Activated naive CD4-positive, alpha-beta T cell treated with anti-CD3 and anti-CD28 coated beads, Interleukin-2, amount 10 ng/mL, durations not matched to agents 7 days and 5 days (primary cell): Measurements from ENCODE around the gene LAMB4.
A peak's percentile ranks its signal among the peaks of the same experiment; 100 is the strongest.

Experiments
- CTCF ChIA-PET: fragments of 350-600 bp; sonication (Branson Sonifier 250); formaldehyde crosslinking; loops from one replicate; lab custom pipeline; 2021; ENCODE audit warnings: antibody characterized with exemption; lab: Charles Lee
- DNase-seq: peaks from one replicate; pipeline ENCODE4 v3.0.0-alpha.2; 2020
- H3K27ac Mint-ChIP-seq: one replicate; pipeline ENCODE4 v1.8.0; 2021; ENCODE audit warnings: mild to moderate bottlenecking, moderate library complexity, mixed read lengths
- H3K27me3 Mint-ChIP-seq: one replicate; pipeline ENCODE4 v1.8.0; 2021; ENCODE audit warnings: mild to moderate bottlenecking, mixed read lengths
- H3K36me3 Mint-ChIP-seq: one replicate; pipeline ENCODE4 v1.8.0; 2021; ENCODE audit warnings: mixed read lengths
- H3K4me1 Mint-ChIP-seq: one replicate; pipeline ENCODE4 v1.8.0; 2021; ENCODE audit warnings: mixed read lengths
- H3K4me3 Mint-ChIP-seq: one replicate; pipeline ENCODE4 v1.8.0; 2021; ENCODE audit warnings: mild to moderate bottlenecking, moderate library complexity, mixed read lengths
- H3K9me3 Mint-ChIP-seq: one replicate; pipeline ENCODE4 v1.8.0; 2021; ENCODE audit warnings: mixed read lengths

Gene LAMB4

DNA sequence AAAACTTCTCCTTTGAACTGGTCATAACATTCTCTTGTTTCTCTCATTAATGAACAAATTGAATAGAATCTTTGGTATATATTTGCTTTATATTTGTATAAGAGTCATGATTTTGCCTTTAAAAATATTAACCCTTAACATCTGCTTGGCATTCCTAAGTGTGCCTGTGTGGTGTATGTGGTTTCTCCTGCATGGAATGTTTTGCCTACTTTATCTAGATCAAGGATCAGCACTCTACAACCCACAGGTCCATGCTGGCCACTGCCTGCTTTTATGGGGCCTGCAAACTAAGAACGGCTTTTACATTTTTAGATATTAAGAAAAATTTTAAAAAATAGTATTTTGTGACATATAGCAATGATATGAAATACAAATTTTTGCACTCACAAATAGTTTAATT, 4.3 kb upstream of the LAMB4 start:
- CTCF ChIA-PET: interaction anchor here (2.9 kb wide), 1 partner anchor 21 kb away, joined by 9 read pairs; no protein-coding TSS in a partner anchor
- H3K27me3 Mint-ChIP-seq: peaks cover 12% of the 10 kb centered on the region
- peaks cover 4% of the 10 kb centered on the region for H3K9me3 Mint-ChIP-seq
- no peak overlapping the region for H3K27ac Mint-ChIP-seq
- H3K4me3 Mint-ChIP-seq: no peak overlapping the region
- DNase-seq: no peak
- no peaks in the 10 kb centered on the region for H3K36me3 Mint-ChIP-seq
- peaks cover 17% of the 10 kb centered on the region for H3K4me1 Mint-ChIP-seq

DNA sequence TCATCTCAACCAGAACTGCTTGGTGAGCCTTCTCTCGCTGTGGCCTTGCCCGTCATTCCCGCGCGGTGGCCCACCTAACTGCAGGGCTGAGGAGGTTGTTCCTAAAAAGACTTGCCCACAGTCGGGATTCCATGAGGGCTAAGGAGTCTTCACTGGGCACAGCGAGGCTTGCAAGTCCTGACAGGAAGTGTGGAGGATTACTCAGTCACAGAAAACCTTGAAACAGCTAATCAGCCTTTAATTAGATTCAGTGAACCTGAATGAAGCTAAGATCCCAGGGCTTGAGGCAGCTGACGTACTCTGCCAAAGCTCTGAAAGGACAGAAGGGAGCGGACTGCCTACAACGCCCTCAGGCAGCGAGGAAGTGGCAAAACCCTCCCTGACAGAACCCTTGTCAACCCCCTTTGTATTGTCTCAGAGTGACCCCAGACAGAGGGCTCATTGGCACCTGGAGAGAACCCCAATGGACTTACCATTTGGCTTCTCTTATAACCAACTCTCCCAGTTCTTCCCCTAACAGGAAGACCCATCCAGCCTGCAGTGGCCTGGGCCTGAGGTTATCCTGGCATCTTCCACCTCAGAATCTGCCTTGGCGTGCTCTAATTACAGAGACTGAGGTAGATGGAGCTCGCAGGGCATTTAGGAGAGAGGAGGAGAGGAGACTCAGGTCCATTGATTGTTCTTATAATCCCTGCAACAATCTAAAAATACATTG, 2.5 kb upstream of the LAMB4 start:
- H3K36me3 Mint-ChIP-seq: no peaks in the 10 kb centered on the region
- H3K27me3 Mint-ChIP-seq: peaks cover 12% of the 10 kb centered on the region
- CTCF ChIA-PET: interaction anchor here (1.4 to 2.2 kb wide), 2 partner anchors 13 to 14 kb away, joined by 6 to 10 read pairs; no protein-coding TSS in a partner anchor
- no peak for DNase-seq
- peaks cover 17% of the 10 kb centered on the region for H3K4me1 Mint-ChIP-seq
- H3K9me3 Mint-ChIP-seq: peaks cover 4% of the 10 kb centered on the region
- H3K27ac Mint-ChIP-seq: no peak overlapping the region
- no peak overlapping the region for H3K4me3 Mint-ChIP-seq

DNA sequence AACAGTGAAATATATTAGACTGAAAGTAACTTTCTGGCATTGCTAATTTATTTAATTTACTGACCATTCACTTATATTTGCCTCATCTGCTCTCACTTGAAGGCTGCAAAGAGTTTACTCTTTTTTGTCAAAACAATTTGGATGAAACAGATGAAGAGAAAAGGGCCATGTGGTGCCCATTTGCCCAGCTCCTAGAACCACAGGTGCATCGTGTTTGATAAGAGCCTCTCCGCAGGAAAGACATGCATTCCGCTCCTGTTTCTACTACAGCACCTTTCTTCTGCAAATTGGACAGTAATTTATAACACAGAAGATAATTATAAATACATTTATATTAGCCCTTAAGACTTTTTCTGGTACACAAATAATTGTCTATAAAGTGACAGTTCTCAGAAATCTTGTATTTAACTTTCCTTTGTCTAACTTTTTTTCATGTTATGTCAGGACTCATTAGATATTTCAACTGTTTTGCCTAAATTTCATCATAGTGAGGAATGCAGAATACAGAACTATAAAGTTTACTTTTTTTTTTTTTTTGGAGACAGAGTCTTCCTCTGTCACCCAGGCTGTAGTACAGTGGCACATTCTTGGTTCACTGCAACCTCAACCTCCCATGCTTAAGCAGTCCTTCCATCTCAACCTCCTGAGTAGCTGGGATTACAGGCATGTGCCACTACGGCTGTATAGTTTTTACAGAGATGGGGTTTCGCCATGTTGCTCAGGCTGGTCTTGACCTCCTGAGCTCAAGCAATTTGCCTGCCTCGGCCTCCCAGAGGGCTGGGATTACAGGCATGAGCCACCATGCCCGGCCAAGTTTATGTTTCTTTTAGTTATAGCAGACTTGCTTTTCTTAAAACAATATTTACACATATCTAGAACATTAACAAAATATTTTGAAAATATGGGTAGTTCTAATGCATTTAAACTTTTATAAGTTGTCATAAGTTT, 869 bp downstream of the LAMB4 start:
- no peak for DNase-seq
- Mint-ChIP-seq H3K4me3 (no peak overlapping the region), H3K27ac (no peak overlapping the region), H3K36me3 (no peaks in the 10 kb centered on the region), H3K4me1 (no peaks in the 10 kb centered on the region), H3K27me3 (peaks cover 12% of the 10 kb centered on the region), H3K9me3 (no peaks in the 10 kb centered on the region)
- CTCF ChIA-PET: no interaction called here

DNA sequence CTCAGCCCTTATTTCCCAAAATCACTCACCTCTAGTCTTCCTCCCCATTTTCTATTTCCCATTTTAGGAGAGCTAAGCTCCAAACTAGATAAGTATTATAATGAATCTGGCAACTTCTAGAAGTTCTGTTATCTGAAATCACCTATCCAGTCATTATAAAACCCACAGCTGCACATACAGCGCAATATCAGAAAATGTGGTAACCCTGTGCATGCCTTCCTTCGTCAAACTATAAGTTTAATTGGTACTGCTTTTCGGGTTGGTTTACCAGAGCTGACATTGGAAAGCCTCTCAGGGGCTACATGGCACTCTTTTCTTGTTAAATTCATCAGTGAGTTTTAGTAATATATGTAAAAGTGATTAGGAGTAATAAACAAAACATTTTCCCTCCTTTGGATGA, 1.6 kb downstream of the LAMB4 start:
- DNase-seq: no peak
- CTCF ChIA-PET: interaction anchor here (1.0 kb wide), 1 partner anchor 14 kb away, joined by 3 read pairs; no protein-coding TSS in a partner anchor
- Mint-ChIP-seq H3K4me3 (no peak overlapping the region), H3K9me3 (no peaks in the 10 kb centered on the region), H3K27me3 (peaks cover 10% of the 10 kb centered on the region), H3K27ac (no peak overlapping the region), H3K4me1 (no peaks in the 10 kb centered on the region), H3K36me3 (no peaks in the 10 kb centered on the region)

DNA sequence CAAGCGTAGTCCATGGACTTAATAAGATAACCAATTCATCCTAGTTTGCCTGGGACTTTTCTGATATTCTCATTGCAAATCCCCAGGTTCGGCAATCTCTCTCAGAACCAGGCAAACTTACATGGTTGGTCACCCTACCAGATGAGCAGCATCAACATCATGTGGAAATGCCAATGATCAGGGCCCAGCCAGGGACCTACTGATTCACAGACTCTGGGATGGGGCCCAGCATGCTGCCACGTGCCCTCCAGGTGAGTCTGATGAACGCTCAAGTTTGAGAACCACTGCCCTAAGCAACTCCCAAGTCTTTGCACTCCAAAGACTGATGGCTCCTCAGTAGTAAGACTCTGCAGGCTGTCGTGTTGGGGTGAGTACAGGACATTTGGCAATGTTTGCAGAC, 2.7 kb downstream of the LAMB4 start:
- no peak overlapping the region for H3K4me3 Mint-ChIP-seq
- no peaks in the 10 kb centered on the region for H3K4me1 Mint-ChIP-seq
- DNase-seq: no peak
- CTCF ChIA-PET: no interaction called here
- H3K27ac Mint-ChIP-seq: no peak overlapping the region
- H3K36me3 Mint-ChIP-seq: no peaks in the 10 kb centered on the region
- peaks cover 2% of the 10 kb centered on the region for H3K27me3 Mint-ChIP-seq
- H3K9me3 Mint-ChIP-seq: no peaks in the 10 kb centered on the region

DNA sequence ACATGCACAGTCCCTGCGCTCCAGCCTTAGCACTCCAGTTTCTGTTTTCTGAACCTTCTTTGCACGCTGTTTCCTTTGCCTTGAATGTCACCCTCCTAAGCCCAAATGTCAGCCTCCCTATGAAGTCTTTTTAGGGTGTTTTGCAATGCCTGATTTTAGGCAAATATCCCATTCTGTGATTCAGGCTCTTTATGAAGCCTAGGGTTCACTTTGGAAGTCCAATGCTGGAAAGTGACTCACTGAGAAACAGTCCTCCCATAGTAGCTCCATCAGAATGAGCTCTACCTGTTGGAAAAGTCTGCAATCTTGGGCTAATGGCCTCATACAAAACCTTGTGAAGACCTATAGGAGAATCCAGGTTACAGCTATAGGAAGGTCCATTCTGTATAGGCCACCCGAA, 5.3 kb downstream of the LAMB4 start:
- Mint-ChIP-seq H3K36me3 (no peaks in the 10 kb centered on the region), H3K9me3 (no peaks in the 10 kb centered on the region), H3K27me3 (peaks cover 5% of the 10 kb centered on the region), H3K4me1 (no peaks in the 10 kb centered on the region), H3K4me3 (no peak overlapping the region), H3K27ac (no peak overlapping the region)
- CTCF ChIA-PET: interaction anchor here (1.0 to 1.4 kb wide), 4 partner anchors 11 to 230 kb away, joined by 3 to 4 read pairs (median 4); no protein-coding TSS in a partner anchor
- no peak for DNase-seq

DNA sequence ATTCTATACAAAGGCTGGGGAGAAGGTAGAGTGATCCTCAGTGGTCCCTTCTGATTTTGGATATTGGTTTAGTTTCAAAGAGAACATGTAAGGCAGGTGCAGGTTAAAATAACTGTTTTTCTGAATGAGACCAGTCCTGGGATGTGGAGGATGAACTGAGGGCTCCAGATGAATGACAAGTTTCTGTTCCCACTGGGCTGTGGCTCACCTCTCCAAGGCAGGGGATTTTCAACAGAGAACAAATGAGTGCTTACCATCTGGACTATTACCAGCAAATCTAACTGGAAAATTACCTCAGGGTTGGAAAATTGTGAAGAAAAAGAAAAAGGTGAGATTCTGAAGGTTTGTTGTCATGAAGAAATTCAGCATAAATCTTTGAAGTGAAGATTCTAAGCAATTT, 8.0 kb downstream of the LAMB4 start:
- H3K36me3 Mint-ChIP-seq: no peaks in the 10 kb centered on the region
- CTCF ChIA-PET: interaction anchor here (1.0 to 1.6 kb wide), 2 partner anchors 9 to 16 kb away, joined by 3 read pairs; no protein-coding TSS in a partner anchor
- H3K27ac Mint-ChIP-seq: no peak overlapping the region

DNA sequence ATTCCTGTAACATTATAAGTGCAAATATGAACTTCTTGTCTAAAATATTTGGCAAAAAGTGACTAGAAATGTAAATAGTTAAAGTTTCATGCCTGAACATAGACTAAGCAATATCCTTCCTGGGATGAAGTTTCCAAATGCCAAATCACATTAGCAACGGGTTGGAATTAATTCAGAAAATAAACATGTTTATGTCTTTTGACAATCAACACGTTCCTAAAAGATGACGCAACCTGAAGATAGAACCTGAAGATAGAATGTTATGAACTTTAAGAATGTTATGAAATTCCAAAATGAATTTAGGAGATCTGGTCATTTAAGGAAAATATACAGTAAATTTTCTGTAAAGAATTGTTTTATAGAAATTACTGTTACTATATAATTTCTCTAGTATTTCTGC, 9.2 kb downstream of the LAMB4 start:
- CTCF ChIA-PET: interaction anchor here (1.2 kb wide), 1 partner anchor 25 kb away, joined by 3 read pairs; no protein-coding TSS in a partner anchor
- no peak for DNase-seq
- H3K4me1 Mint-ChIP-seq: no peaks in the 10 kb centered on the region

More for the DNA sequence above, 8.0 kb downstream of the LAMB4 start:
- Mint-ChIP-seq H3K4me3 (no peak overlapping the region), H3K9me3 (no peaks in the 10 kb centered on the region), H3K27me3 (peaks cover 5% of the 10 kb centered on the region), H3K4me1 (no peaks in the 10 kb centered on the region)
- no peak for DNase-seq

DNA sequence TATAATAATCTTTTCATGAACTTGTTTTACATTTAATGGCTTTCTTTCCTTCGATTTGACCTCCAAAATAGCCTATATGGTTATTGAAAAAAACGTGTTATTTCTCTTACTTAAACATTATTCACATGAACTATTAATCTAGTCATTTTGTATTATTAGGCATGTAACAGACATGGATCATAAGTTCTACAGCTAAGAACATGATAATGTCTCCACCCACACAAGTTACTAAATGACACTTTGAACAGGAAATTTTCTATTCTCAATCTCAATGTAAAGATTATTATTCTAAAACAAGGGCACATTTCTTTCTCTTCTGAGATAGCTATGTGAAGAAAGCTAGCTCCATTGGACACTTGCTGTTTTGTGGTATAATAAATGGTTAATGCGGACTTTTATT, 10.0 kb downstream of the LAMB4 start:
- H3K4me3 Mint-ChIP-seq: no peak overlapping the region
- DNase-seq: no peak
- CTCF ChIA-PET: interaction anchor here (1.1 kb wide), 1 partner anchor 10 kb away, joined by 4 read pairs; no protein-coding TSS in a partner anchor
- H3K27me3 Mint-ChIP-seq: peaks cover 5% of the 10 kb centered on the region
- no peaks in the 10 kb centered on the region for H3K9me3 Mint-ChIP-seq
- H3K36me3 Mint-ChIP-seq: no peaks in the 10 kb centered on the region
- H3K4me1 Mint-ChIP-seq: no peaks in the 10 kb centered on the region
- H3K27ac Mint-ChIP-seq: no peak overlapping the region

More for the DNA sequence above, 9.2 kb downstream of the LAMB4 start:
- no peak overlapping the region for H3K4me3 Mint-ChIP-seq
- H3K9me3 Mint-ChIP-seq: no peaks in the 10 kb centered on the region
- no peaks in the 10 kb centered on the region for H3K36me3 Mint-ChIP-seq
- H3K27me3 Mint-ChIP-seq: peaks cover 5% of the 10 kb centered on the region
- H3K27ac Mint-ChIP-seq: no peak overlapping the region

DNA sequence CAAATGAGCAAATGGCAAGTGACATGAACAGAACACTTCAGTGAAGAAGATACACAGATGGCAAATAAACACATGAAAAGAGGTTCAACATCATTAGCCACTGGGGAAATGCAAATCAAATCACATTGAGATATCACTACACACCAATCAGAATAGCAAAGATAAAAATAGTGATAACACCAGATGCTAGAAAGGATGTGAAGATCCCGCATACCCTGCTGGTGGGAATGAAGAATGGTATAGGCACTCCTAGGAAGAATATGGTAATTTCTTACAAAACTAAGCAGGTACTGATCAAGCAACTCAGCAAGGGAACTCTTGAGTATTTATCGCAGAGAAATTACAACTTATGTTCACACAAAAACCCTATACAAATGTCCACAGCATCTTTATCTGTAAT, 11.2 kb downstream of the LAMB4 start:
- no peak for DNase-seq
- Mint-ChIP-seq H3K4me3 (no peak overlapping the region), H3K27ac (no peak overlapping the region), H3K9me3 (no peaks in the 10 kb centered on the region), H3K36me3 (no peaks in the 10 kb centered on the region), H3K4me1 (no peaks in the 10 kb centered on the region), H3K27me3 (peaks cover 5% of the 10 kb centered on the region)
- CTCF ChIA-PET: interaction anchor here (1.8 to 1.9 kb wide), 2 partner anchors 10 to 27 kb away, joined by 7 to 14 read pairs; no protein-coding TSS in a partner anchor

DNA sequence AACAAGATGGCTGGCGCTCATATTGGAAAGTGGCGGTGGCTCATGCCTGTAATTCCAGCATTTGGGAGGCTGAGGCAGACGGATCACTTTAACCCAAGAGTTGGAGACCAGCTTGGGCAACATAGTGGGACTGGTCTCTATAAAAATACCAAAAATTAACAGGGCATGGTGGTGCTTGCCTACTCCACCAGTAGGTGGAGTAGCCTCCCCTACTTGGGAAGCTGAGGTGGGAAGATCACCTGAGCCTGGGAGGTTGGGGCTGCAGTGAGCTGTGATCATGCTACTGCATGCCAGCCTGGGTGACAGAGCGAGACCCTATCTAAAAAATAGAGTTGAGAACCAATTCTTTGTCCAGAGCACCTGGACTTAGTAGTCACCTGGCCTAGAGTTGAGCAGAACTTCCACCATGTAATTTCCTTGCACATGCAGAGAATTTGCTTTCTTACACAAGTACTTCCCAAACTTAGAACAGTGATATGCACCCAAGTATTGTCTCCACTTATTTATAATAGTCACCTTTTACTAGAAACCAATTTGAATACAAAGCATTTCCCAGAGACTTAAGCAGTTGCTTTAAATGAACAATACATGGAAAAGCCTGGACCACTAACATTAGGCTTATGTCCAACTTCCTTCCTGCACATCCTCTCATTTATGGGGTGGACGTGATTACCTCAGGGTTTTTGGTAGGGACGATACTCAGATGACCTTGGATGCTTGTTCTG, 15.9 kb downstream of the LAMB4 start:
- Mint-ChIP-seq H3K27ac (no peak overlapping the region), H3K4me3 (no peak overlapping the region), H3K36me3 (no peaks in the 10 kb centered on the region), H3K4me1 (no peaks in the 10 kb centered on the region), H3K27me3 (peaks cover 5% of the 10 kb centered on the region), H3K9me3 (no peaks in the 10 kb centered on the region)
- peak; percentile 36 for DNase-seq
- CTCF ChIA-PET: interaction anchor here (1.1 to 2.6 kb wide), 8 partner anchors 11 to 34 kb away, joined by 3 to 62 read pairs (median 6); no protein-coding TSS in a partner anchor

DNA sequence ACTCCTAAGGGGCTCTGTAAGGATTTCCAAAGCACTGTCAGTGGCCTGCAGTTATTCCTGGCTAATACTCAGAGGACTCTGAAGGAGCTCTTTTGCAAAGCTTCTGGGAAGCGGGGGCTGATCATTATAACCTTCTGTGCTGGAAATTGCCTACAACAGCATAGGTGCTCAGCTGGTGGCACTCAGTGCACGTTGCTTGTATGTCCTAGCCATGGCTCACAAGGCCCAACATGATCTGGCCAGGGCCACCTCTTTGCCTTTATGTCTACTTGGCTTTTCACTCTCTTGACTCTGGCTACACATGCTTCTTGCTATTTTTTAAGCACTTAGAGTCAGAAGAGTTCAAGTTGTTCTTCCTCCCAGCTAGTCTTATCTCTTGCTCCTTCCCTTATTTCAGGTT, 17.5 kb downstream of the LAMB4 start:
- H3K27me3 Mint-ChIP-seq: peaks cover 11% of the 10 kb centered on the region
- H3K27ac Mint-ChIP-seq: no peak overlapping the region
- H3K36me3 Mint-ChIP-seq: no peaks in the 10 kb centered on the region
- H3K9me3 Mint-ChIP-seq: no peaks in the 10 kb centered on the region
- no peak overlapping the region for H3K4me3 Mint-ChIP-seq
- no peaks in the 10 kb centered on the region for H3K4me1 Mint-ChIP-seq
- DNase-seq: no peak
- CTCF ChIA-PET: interaction anchor here (0.5 to 2.6 kb wide), 6 partner anchors 8 to 1232 kb away, joined by 3 to 62 read pairs (median 4); no protein-coding TSS in a partner anchor

DNA sequence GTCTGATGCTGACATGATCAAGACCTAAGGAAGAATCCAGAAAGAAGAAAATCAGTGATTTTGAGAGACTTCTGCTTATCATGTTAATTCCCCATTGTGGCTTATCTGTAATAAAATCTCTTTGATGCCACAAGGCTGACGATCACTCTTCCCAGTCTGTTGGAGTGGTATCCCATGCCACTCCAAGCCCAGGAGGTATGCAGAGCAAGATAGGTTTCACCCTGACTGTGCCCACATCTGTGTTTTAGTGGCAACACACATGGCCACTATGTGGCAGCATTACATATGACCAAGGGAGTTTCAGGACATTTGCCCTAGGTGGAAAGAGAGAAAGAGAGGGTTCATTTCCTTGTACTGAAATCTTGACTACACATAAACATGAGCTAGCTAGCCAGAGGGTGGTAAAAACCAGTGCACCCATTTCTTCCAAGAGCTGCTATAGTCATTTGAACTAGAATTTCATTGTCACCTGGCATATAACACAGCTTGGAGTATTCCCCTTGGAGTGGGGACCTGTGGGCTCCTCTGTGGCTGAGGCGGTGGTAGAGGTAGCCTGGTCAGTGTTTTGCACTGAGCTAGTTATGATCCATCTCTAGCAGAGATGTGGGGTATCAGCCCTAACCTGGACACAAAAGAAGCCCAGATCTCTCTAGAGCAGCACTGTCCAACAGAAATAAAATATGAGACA, 20.8 kb downstream of the LAMB4 start:
- Mint-ChIP-seq H3K4me3 (no peak overlapping the region), H3K27me3 (peaks cover 11% of the 10 kb centered on the region), H3K27ac (no peak overlapping the region), H3K36me3 (no peaks in the 10 kb centered on the region), H3K9me3 (no peaks in the 10 kb centered on the region), H3K4me1 (no peaks in the 10 kb centered on the region)
- CTCF ChIA-PET: interaction anchor here (0.7 to 3.0 kb wide), 6 partner anchors 9 to 70 kb away, joined by 3 to 26 read pairs (median 4); no protein-coding TSS in a partner anchor
- peak; percentile 30 for DNase-seq
